ENCODE data around the gene DLX3. TPM values are rescaled to one million over a fixed set of nuclear protein-coding genes. Genes with fewer than 3 reads are reported as not detected.

The DLX3 gene
- total RNA-seq, 4 donors from 2014 or later = 1.8 to 2.4 (median 2.1) TPM

DNA sequence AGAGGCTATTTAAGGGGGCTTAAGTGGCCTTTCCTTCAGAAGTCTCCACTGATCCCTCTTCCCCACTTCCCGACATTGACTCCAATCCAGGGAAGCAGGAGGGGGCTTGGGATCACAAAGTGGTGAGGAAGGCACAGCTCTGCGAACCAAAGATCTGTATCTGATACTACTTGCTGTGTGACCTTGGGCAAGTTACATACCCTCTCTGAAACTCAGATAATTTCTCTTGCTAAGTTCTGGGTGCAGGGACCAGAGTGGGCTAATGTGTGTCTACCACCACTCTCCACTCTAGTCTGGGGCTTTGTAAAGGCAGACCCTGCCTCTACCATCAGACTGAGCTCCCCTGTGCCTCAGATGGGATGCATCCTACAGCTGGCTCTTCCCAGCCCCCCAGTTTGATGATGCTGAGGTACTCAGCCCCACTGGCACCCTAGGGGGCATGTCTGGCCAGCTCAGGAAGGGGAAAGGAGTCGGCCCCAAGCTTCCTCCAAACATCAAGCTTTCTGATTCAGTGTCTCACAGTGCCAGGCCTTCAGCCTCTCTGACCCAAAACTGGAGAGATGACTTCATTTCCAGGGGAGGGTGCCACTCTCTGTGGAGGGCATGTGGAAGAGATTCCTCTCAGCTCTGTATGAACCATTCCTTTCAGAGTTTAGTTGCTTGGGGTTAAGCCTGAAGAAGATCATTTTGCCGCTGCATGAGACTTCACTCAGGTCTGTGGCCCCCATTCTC is 15.1 kb downstream of the DLX3 start:
- no peaks in the 10 kb centered on the region for H3K27me3 ChIP-seq
- TF ChIP-seq, protein P1, sequence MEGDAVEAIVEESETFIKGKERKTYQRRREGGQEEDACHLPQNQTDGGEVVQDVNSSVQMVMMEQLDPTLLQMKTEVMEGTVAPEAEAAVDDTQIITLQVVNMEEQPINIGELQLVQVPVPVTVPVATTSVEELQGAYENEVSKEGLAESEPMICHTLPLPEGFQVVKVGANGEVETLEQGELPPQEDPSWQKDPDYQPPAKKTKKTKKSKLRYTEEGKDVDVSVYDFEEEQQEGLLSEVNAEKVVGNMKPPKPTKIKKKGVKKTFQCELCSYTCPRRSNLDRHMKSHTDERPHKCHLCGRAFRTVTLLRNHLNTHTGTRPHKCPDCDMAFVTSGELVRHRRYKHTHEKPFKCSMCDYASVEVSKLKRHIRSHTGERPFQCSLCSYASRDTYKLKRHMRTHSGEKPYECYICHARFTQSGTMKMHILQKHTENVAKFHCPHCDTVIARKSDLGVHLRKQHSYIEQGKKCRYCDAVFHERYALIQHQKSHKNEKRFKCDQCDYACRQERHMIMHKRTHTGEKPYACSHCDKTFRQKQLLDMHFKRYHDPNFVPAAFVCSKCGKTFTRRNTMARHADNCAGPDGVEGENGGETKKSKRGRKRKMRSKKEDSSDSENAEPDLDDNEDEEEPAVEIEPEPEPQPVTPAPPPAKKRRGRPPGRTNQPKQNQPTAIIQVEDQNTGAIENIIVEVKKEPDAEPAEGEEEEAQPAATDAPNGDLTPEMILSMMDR (IDR thresholded peaks at IDR 0.05) = no peak
- TF ChIP-seq POLR2A (IDR thresholded peaks at IDR 0.05) = no peak
- H3K4me3 ChIP-seq (replicated peaks in 1 of 3) = no peak overlapping the region
- no peak overlapping the region for H3K27ac ChIP-seq
- no peaks in the 10 kb centered on the region for H3K9me3 ChIP-seq
- 80 to 81% methylated on average over 4 of the region's 4 CpGs for WGBS, 2 donors
- no peaks in the 10 kb centered on the region for H3K4me1 ChIP-seq
- intact Hi-C loops (cut with DNase I) = no loop called here
- H3K36me3 ChIP-seq = no peaks in the 10 kb centered on the region
- DNase-seq = no peak

DNA sequence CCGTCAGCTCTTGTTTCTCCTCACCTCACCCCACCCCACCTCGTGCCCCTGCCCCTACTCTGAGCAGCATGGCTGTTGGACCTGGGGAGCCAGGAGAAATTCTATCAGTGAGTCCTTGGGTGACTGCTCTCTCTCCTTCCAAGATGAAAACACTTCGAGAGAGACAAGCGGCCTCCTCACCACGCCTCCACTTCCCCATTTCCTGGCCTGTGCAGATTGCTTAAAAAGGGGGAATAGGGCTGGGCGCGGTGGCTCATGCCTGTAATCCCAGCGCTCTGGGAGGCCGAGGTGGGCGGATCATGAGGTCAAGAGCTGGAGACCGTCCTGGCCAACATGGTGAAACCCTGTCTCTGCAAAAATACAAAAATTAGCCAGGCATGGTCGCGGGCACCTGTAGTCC is 16.5 kb downstream of the DLX3 start:
- WGBS, 2 donors = 69 to 72% methylated on average over 13 of the region's 13 CpGs
- DNase-seq = no peak
- Histone ChIP-seq H3K27ac (no peak overlapping the region), H3K4me1 (no peaks in the 10 kb centered on the region), H3K9me3 (no peaks in the 10 kb centered on the region), H3K4me3 (replicated peaks in 1 of 3) (no peak overlapping the region), H3K27me3 (peaks cover 3% of the 10 kb centered on the region), H3K36me3 (no peaks in the 10 kb centered on the region)
- no peak for TF ChIP-seq POLR2A (IDR thresholded peaks at IDR 0.05)
- TF ChIP-seq, protein P1 (IDR thresholded peaks at IDR 0.05) = no peak
- intact Hi-C loops (cut with DNase I) = no loop called here

DNA sequence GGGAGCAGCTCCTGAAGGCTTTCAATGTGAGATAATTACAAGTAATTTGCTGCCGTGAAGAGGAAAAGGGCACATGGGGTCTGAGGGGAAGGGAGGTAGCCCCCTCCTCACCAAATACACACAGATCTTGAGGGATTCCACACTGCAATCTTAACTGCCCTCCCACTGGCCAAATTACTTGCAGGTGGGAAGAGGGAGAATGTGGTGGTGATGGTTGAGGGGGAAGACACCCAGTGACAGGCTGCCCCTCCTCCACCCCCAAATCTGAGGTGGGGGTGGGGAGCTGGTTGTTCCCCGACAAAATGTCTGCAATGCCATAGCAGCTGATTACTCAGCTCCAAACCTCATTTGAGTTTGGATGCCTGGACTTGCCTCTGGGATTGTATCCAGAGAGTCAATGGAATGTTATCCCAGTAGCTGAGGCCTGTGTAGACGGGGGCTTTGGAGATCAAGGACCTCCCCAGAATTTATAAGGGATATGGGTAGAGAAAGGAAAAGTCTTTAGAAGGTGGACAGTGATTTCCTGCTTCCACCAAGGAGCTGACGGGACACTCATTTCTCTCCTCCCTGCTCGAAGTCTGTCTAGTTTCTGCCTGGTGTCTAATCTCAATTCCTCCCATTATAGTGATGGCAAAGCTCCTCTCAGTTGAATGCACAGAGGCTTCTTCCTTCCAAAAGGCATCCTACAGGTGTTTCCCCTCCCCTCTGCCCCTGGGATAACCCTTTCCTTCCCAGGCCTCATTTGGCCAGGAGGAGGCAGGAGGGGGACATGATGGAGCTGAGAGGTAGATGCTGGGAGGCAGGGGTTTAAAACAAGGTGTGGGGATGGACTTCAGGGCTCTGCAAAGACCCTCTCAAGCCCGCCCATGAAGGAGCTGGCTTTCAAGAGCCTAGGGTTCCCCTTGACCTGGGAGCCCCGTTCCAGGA is 17.3 kb downstream of the DLX3 start:
- Histone ChIP-seq H3K27ac (no peak overlapping the region), H3K36me3 (no peaks in the 10 kb centered on the region), H3K4me3 (replicated peaks in 1 of 3) (no peak overlapping the region), H3K4me1 (no peaks in the 10 kb centered on the region), H3K27me3 (peaks cover 9% of the 10 kb centered on the region), H3K9me3 (no peaks in the 10 kb centered on the region)
- no peak for TF ChIP-seq POLR2A (IDR thresholded peaks at IDR 0.05)
- TF ChIP-seq, protein P1 (IDR thresholded peaks at IDR 0.05) = no peak
- intact Hi-C loops (cut with DNase I) = no loop called here
- WGBS, 2 donors = 73 to 77% methylated on average over 7 of the region's 7 CpGs
- no peak for DNase-seq

DNA sequence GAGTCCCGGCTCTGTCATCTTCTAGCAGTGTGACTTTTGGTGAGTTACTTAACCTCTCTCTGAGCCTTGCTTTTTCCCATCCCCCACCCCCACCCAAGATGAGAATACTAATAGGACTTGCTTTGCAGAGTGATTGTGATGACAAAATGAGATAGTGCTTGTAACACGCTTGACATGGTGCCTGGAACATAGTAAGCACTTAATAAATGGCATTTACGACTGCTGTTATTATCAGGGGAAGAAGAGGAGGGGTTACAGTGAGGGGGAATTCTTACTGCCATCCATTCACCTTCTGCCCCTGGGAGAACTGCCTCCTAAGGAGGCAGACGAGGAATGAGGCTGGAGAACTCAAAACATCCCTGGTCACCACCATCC is 18.2 kb downstream of the DLX3 start:
- H3K9me3 ChIP-seq = no peaks in the 10 kb centered on the region

More for the DNA sequence above, 18.2 kb downstream of the DLX3 start:
- no peak overlapping the region for H3K27ac ChIP-seq
- DNase-seq = no peak
- H3K36me3 ChIP-seq = no peaks in the 10 kb centered on the region
- H3K4me3 ChIP-seq (replicated peaks in 1 of 3) = no peak overlapping the region
- intact Hi-C loops (cut with DNase I) = no loop called here
- H3K4me1 ChIP-seq = peaks cover 7 to 9% of the 10 kb centered on the region in 2 donors
- TF ChIP-seq POLR2A (IDR thresholded peaks at IDR 0.05) = no peak
- TF ChIP-seq, protein P1 (IDR thresholded peaks at IDR 0.05) = no peak
- WGBS, 2 donors = 78 to 82% methylated on average over 4 of the region's 4 CpGs
- H3K27me3 ChIP-seq = peaks cover 18% of the 10 kb centered on the region

All from thyroid gland (tissue), 4 donors.